Body of pancreas (tissue), 4 donors: ENCODE measurements around the gene GFY.

Experiments
- POLR2A ChIP-seq, 3 donors: fragments of 450-650 bp; IDR thresholded peaks; one replicate each; pipeline ENCODE4 v1.6.1; 2016; ENCODE audit warnings: antibody characterized with exemption in 3 of 3, mild to moderate bottlenecking in 2 of 3
- TF ChIP-seq, protein P1 (sequence below), 7 experiments: fragments of 450-650 bp in 4 of 7; fragments of 200-600 bp in 3 of 7; sonication (generic) in 3 of 7; IDR thresholded peaks; one replicate each; pipeline ENCODE4 v1.5.1; 2016 to 2019; ENCODE audit warnings: antibody characterized with exemption in 7 of 7

DNA sequence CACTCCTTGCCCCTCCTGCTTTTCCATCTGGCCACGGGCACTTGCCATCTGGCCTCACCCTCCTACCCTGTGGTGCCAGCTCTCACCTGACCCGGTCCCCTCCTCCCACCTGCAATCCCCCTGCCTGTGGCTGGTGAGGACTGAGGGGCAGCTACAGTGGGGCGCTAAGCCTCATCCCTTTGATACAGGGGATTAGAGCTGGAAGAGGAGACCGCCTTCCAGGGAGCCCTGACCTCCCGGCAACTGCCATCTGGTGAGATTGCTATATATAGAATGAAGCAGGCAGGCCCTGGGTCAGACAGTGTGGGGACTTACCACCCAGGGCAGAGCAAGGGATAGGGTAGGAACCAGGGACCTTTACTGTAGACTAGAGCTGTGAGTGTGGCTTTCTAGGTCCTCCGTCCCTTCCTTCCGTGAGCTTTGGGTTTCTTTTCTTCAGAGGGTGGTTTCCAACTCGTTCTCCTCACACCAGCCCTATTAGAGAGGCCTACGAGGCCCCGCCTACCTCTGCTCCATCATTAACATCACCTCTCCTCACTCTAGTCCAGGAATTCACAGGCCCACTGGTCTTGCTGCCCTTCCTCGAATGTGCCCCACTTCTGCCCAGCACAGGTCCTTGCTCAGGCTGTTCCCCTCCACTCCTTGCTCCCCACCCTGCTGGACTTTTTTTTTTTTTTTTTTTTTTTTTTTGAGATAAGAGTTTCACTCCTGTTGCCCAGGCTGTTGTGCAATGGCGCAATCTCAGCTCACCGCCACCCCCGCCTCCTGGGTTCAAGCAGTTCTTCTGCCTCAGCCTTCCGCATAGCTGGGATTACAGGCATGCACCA lies 29.4 kb upstream of the GFY start:
- TF ChIP-seq, protein P1, sequence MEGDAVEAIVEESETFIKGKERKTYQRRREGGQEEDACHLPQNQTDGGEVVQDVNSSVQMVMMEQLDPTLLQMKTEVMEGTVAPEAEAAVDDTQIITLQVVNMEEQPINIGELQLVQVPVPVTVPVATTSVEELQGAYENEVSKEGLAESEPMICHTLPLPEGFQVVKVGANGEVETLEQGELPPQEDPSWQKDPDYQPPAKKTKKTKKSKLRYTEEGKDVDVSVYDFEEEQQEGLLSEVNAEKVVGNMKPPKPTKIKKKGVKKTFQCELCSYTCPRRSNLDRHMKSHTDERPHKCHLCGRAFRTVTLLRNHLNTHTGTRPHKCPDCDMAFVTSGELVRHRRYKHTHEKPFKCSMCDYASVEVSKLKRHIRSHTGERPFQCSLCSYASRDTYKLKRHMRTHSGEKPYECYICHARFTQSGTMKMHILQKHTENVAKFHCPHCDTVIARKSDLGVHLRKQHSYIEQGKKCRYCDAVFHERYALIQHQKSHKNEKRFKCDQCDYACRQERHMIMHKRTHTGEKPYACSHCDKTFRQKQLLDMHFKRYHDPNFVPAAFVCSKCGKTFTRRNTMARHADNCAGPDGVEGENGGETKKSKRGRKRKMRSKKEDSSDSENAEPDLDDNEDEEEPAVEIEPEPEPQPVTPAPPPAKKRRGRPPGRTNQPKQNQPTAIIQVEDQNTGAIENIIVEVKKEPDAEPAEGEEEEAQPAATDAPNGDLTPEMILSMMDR (IDR thresholded peaks at IDR 0.05) = no peak
- TF ChIP-seq POLR2A (IDR thresholded peaks at IDR 0.05) = no peak
